Measurements from ENCODE around the gene ATP6V1B1.

GRCh38 chr2:70904371-70905216 lies 31.1 kb upstream of the ATP6V1B1 start:
- TF ChIP-seq, protein P1, sequence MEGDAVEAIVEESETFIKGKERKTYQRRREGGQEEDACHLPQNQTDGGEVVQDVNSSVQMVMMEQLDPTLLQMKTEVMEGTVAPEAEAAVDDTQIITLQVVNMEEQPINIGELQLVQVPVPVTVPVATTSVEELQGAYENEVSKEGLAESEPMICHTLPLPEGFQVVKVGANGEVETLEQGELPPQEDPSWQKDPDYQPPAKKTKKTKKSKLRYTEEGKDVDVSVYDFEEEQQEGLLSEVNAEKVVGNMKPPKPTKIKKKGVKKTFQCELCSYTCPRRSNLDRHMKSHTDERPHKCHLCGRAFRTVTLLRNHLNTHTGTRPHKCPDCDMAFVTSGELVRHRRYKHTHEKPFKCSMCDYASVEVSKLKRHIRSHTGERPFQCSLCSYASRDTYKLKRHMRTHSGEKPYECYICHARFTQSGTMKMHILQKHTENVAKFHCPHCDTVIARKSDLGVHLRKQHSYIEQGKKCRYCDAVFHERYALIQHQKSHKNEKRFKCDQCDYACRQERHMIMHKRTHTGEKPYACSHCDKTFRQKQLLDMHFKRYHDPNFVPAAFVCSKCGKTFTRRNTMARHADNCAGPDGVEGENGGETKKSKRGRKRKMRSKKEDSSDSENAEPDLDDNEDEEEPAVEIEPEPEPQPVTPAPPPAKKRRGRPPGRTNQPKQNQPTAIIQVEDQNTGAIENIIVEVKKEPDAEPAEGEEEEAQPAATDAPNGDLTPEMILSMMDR (conservative IDR thresholded peaks at IDR 0.05), result no peak
- no peak for TF ChIP-seq EZH2 (IDR thresholded peaks at IDR 0.05; ENCODE audit: low read depth)
